ENCODE results near the gene PGAM2.
"Not testable (repeated sequence)": the region's sequence is repeated elsewhere in the genome, so short reads cannot be mapped to it uniquely, and the experiment has no call there.

Gene PGAM2

GRCh38 chr7:44046321-44047061 is 18.9 kb downstream of the PGAM2 start:
- DNase-seq = peak; percentile 54 to 85

GRCh38 chr7:44045226-44046014 is 19.9 kb downstream of the PGAM2 start:
- DNase-seq = peak in 1 of 2 donors; percentile 36

- DNase-seq = peak; percentile 86 to 89
Observed at GRCh38 chr7:44044315-44045225, 20.8 kb downstream of the PGAM2 start, which contains the start of gene DBNL. Gene DBNL (plus strand): TSS chr7:44044702. CDS start chr7:44044738, 36 bp downstream.

- DNase-seq = no peak
Observed at GRCh38 chr7:44043902-44044301, 21.5 kb downstream of the PGAM2 start.

- DNase-seq = no peak
Observed at GRCh38 chr7:44042221-44042620, 23.1 kb downstream of the PGAM2 start.

- peak; percentile 78 to 81 for DNase-seq
Observed at GRCh38 chr7:44040493-44040891, 24.9 kb downstream of the PGAM2 start.

- not testable (repeated sequence) for DNase-seq
Observed at GRCh38 chr7:44039800-44040492, 25.4 kb downstream of the PGAM2 start.

GRCh38 chr7:44038961-44039558 is 26.3 kb downstream of the PGAM2 start:
- DNase-seq = peak; percentile 89 to 92

GRCh38 chr7:44038553-44038952 is 26.8 kb downstream of the PGAM2 start:
- not testable (repeated sequence) for DNase-seq

- not testable (repeated sequence) for DNase-seq
Observed at GRCh38 chr7:44037951-44038350, 27.4 kb downstream of the PGAM2 start.

- DNase-seq = peak; percentile 40 to 53
Observed at GRCh38 chr7:44036364-44036763, 29.0 kb downstream of the PGAM2 start.

GRCh38 chr7:44033971-44034844 is 31.2 kb downstream of the PGAM2 start:
- DNase-seq = not testable (repeated sequence)

GRCh38 chr7:44032031-44032430 is 33.3 kb downstream of the PGAM2 start:
- not testable (repeated sequence) for DNase-seq

GRCh38 chr7:44031319-44031718 is 34.0 kb downstream of the PGAM2 start:
- not testable (repeated sequence) for DNase-seq

- not testable (repeated sequence) for DNase-seq
Observed at GRCh38 chr7:44030029-44030428, 35.3 kb downstream of the PGAM2 start.

GRCh38 chr7:44029433-44029832 is 35.9 kb downstream of the PGAM2 start:
- not testable (repeated sequence) for DNase-seq

- DNase-seq = not testable (repeated sequence)
Observed at GRCh38 chr7:44022796-44023467, 42.4 kb downstream of the PGAM2 start.

GRCh38 chr7:44022069-44022468 is 43.3 kb downstream of the PGAM2 start:
- DNase-seq = not testable (repeated sequence)

- DNase-seq = not testable (repeated sequence)
Observed at GRCh38 chr7:44019825-44020224, 45.5 kb downstream of the PGAM2 start.

Measured in CD4-positive, alpha-beta T cell treated with Interleukin-1 beta for 1 hour (primary cell).